GM12875 (cell line): Measurements from ENCODE around the gene THSD4.

ENCODE experiments used
- H3K4me3 ChIP-seq: one replicate; pipeline ENCODE4 v1.5.1; 2011; ENCODE audit warnings: low read depth, low read length, control low read depth
- TF ChIP-seq, protein P1 (sequence below): IDR thresholded peaks from 2 replicates; pipeline ENCODE4 v1.5.1; 2011; ENCODE audit warnings: low read depth, mild to moderate bottlenecking, control low read depth, inconsistent platforms, low read length, moderate library complexity, borderline replicate concordance; ENCODE audit not compliant: insufficient read depth

The THSD4 gene

DNA sequence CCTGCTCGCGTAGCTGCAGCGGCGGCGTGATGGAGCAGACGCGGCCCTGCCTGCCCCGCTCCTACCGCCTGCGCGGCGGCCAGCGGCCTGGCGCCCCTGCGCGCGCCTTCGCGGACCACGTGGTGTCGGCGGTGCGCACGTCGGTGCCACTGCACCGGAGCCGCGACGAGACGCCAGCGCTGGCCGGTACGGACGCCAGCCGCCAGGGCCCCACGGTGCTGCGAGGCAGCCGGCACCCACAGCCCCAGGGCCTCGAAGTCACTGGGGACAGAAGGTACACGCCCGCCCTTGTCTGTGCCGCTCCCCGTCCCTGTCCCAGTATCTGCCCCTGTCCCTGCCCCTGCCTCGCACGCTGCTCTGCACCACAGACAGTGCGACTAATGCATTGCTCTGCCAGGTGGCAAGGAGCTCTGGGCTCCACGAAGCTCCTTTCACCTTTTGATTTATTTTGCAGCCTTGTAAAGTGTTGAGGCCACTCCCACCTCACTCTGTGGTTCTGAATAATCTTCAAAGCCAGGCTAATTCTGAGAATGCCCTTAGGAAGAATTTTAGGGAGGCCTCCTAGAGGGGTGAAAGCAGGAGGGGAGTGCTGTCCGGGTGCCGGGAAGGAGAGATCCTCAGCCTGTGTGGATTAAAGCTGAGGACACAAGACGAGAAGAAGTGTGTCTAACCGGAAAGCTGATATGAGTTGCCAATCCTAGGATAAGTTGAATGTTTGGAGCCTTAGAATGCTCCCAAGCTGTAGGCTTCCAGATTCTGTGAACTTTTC lies 100.0 kb downstream of the THSD4 start:
- TF ChIP-seq, protein P1, sequence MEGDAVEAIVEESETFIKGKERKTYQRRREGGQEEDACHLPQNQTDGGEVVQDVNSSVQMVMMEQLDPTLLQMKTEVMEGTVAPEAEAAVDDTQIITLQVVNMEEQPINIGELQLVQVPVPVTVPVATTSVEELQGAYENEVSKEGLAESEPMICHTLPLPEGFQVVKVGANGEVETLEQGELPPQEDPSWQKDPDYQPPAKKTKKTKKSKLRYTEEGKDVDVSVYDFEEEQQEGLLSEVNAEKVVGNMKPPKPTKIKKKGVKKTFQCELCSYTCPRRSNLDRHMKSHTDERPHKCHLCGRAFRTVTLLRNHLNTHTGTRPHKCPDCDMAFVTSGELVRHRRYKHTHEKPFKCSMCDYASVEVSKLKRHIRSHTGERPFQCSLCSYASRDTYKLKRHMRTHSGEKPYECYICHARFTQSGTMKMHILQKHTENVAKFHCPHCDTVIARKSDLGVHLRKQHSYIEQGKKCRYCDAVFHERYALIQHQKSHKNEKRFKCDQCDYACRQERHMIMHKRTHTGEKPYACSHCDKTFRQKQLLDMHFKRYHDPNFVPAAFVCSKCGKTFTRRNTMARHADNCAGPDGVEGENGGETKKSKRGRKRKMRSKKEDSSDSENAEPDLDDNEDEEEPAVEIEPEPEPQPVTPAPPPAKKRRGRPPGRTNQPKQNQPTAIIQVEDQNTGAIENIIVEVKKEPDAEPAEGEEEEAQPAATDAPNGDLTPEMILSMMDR = no peak
- no peak overlapping the region for H3K4me3 ChIP-seq

DNA sequence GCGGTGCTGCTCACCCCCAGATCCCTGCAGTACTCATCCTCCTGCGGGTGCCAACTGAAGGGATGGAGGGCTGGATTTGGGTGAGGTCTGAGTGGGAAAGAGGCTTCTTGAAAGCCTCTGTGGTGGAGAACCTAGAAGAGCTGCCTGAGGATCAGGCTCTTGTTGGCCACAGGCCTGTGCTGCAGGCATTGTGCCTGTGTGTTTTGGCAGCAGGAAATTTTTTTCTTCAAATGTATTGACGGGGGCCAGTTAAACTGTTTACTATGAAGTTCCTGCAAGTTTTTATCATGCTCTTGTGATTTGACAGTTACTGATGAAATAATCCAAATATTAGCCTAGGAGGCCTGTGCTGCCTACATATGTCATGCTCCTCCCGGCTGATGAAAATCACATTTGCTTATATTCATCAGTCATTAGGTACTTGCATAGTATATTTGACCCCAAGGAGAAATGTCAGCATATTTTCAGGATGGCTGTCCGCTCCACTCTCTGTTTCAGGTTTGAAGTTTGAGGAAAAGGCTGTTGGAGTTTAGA lies 103.1 kb downstream of the THSD4 start:
- H3K4me3 ChIP-seq = no peak overlapping the region
- TF ChIP-seq, protein P1 = no peak

DNA sequence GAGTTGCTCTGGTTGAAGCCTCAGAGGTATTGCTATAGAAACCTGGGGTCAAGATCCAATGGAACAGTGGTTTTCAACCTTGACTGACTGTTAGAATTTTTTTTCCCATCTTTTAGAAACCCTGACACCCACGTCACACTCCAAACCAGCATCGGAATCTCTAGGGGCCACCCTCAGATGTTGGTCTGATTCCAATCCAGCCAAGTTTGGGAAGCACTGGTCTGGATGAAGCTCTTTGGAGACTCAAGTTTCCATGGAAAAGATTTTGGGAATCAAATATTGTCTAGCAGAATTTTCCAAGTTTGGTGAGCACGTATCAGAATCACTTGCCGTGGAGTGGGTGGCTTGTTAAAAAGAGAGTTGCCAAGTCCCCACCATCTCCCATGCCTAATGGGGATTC lies 103.8 kb downstream of the THSD4 start:
- TF ChIP-seq, protein P1 = no peak
- no peak overlapping the region for H3K4me3 ChIP-seq

DNA sequence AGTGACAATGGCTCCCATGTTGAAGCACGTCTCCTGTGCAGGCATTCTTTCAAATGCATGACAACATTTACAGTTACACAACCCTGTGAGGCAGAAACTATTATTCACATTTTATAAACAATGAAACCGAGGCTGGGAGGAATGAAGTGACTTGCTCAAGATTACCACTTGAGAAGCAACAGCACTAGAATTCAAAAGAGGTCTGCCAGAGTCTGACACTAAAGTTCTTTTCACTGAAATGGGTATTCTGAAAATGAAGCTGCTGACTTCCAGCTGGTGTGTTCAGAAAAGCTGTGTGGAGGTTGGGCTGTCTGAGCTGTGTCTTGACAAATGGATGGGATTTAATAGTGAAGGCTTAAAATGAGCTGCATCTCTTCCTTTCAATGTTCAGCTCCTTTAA lies 104.4 kb downstream of the THSD4 start:
- H3K4me3 ChIP-seq = no peak overlapping the region
- TF ChIP-seq, protein P1 = no peak

DNA sequence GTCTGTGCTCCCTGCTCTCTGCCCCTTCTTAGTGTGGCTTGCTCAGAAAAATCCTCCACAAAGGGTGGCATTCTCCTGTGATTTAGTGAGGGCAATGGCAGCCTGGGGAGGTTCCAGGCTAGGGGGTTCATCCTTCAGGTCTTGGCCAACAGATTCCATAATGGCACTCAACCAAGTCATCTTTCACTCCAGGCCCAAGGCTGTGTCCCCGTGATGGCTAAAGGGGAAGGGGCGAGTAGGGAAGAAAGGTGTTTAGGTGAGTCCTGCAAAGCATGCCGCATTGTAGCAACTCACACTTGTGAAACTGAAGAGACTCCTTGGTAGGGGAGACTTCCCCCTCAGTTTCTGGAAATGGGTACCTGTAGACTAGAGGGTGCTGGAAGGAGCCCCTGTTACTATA lies 105.6 kb downstream of the THSD4 start:
- TF ChIP-seq, protein P1 = no peak

DNA sequence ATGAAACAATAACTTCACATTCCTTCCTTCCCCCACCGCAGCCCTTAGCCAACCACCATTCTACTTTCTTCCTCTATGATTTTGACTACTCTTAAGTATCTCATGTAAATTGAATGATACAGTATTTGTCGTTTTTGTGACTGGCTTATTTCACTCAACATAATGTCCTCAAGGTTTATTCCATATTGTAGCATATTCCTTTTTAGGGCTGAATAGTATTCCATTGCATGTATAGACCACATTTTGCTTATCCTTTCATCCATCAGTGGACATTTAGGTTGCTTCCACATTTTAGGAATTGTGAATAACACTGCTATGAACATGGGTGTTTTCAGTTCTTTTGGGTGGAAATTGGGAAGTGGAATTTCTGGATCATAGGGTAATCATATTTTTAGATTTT lies 106.1 kb downstream of the THSD4 start:
- no peak overlapping the region for H3K4me3 ChIP-seq
- TF ChIP-seq, protein P1 = no peak

More for the DNA sequence above, 105.6 kb downstream of the THSD4 start:
- no peak overlapping the region for H3K4me3 ChIP-seq

DNA sequence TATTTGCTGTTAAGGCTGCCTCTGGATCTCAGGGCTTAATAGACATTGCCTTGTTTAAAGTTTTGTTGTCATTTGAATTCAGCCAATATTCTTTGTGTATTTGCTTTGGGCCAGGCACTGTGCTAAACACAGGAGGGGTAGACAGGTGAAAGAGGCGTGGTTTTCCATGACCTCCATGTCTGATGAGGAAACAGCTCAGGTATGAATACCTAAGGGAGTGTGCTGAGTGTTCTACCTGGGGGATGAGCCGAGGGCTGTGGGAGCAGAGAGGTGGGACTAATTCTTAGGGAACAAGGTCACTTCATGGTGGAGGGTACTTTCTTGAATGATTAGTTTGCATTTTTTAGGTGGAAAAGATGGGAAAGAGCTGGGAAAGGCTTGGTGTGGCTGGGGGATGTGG lies 108.2 kb downstream of the THSD4 start:
- no peak overlapping the region for H3K4me3 ChIP-seq
- TF ChIP-seq, protein P1 = no peak
